HG03280 (cell line): ENCODE data around the gene AHNAK.
"Not testable (repeated sequence)": the region's sequence is repeated elsewhere in the genome, so short reads cannot be mapped to it uniquely, and the experiment has no call there.

Experiments
- ATAC-seq: cut with Tn5 transposase; IDR thresholded peaks from one replicate; pipeline ENCODE4 v1.9.1; 2021; ENCODE audit warnings: mild to moderate bottlenecking, moderate library complexity; ENCODE audit not compliant: unreplicated experiment

AHNAK gene

DNA sequence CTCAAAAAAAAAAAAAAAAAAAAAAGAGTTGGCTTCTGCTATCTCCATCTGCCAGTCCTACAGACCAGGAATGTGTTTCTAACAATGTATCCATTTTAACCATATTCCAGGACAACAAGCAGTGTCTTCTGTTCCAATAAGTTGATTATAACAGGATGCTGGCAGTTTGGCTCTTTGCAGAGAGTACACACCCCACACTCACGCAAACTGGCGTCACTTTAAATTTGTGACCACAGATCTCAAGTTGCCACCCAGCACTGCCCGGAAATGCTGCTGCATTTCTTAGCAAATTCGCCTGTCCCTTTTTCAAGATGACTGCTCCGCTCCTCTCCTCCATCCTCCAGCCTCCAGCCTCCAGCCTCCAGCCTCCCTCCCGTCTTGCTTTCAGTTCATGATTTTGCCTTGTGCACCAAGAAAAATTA is 83.5 kb downstream of the AHNAK start:
- no peak for ATAC-seq

DNA sequence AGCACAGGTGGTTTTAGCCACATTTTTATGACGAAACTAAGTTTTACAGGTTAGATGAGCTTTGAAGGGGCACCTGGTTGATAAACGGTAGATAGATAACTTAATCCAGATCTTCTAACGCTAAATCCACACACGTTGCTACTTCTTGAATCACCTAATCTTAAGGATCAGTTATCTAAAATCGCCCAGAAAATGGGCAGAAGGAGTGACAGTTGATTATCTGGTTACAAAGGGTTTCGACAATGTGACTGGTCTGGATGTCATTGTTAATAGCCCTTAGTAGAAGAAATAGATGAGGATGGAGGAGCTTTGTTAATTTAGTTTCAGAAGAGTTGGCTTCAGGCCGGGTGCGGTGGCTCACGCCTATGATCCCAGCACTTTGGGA is 84.1 kb downstream of the AHNAK start:
- ATAC-seq: no peak

DNA sequence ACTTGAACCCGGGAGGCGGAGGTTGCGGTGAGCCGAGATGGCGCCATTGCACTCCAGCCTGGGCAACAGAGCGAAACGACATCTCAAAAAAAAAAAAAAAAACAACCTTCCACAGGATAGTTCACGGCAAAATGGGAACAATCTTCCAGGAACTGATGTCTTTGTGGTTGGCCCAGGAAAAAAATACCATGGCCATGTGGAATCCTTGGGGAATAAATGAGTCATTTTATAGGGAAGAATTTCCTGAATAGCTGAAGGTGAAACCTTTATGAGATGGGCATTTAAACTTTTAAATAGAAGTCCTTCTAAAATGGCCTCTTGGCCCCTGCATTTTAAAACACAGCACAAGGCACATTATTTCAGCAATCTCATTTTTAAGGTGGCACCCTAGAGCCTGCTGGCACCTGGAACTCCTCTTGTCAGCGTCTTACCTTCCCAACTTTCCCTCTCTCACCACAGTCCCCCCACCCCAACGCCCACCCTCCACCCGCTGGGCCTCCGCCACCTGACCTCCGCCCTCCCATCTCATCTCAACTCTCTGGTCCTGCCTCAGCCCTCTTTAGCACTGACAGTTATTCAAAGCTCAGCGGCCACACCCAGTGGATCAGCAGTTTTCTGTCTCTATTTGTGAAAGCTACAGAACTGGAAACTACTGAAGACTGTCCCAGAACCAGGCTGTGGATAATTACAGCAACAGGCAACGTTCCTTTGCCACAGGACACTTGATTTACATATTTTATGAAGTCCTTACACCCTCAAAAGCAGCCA is 84.7 kb downstream of the AHNAK start:
- ATAC-seq: no peak

DNA sequence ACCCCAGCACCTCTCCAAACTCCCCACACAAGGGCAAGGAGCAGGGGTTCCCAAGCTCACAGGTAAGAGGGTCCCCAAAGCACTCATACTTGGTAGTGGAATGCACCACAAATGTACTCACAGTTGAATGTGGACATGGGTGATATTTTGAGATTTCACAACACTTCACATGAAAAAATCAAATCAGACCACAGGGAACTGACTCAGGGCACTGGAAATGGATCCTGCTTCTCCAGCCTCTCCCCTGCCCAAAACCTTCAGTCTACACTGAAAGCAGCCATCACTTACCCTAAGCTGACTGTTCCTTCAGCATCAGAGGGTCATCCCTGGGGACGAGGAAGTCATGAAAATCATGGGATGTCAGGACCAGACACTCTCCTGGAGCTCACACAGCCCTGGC is 87.5 kb downstream of the AHNAK start:
- ATAC-seq: no peak

GRCh38 chr11:62458212-62459002 is 88.2 kb downstream of the AHNAK start:
- ATAC-seq: no peak

- no peak for ATAC-seq
Observed at GRCh38 chr11:62457478-62457877, 89.1 kb downstream of the AHNAK start.

- no peak for ATAC-seq
Observed at GRCh38 chr11:62456630-62457029, 90.0 kb downstream of the AHNAK start.

DNA sequence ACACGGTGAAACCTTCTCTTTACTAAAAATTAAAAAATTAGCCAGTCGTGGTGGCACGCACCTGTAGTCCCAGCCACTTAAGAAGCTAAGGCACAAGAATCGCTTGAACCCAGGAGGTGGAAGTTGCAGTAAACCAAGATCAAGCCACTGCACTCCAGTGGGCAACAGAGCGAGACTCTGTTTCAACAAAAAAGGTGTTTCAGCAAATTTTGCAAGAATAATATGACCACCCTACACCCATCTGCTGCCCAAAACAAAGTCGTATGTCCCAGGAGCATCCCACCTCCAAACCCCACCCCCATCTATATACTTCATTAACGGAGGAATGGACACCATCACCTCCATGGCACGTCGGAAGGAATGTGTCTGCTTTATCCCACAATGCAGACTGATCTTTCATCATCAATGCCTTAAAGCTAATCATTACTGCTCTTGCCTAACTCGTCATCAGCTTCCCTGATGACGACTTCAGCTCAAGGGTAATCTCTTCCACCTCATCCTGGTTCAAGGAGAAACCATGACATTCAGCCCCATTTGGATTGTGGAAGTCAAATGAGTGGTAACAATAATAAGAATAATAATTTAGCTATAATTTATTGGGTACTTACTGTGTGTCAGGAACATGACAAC is 93.7 kb downstream of the AHNAK start:
- ATAC-seq: no peak

GRCh38 chr11:62452261-62452660 is 94.3 kb downstream of the AHNAK start:
- no peak for ATAC-seq

DNA sequence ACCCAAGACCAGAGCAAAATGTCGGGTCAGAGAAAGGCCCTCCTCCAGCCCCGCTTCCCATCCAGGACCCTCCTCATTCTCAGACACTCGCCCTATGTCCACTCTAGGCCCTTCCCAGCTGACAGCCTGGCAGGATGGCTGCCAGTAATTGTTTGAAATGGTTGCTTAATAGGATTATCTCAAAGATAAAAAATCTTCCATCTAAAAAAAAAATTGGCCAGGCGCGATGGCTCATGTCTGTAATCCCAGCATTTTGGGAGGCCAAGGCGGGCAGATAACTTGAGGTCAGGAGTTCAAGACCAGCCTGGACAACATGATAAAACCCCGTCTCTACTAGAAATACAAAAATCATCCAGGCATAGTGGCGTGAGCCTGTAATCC is 95.4 kb downstream of the AHNAK start:
- ATAC-seq: no peak

- ATAC-seq: no peak
Observed at GRCh38 chr11:62450543-62451240, 95.9 kb downstream of the AHNAK start.

DNA sequence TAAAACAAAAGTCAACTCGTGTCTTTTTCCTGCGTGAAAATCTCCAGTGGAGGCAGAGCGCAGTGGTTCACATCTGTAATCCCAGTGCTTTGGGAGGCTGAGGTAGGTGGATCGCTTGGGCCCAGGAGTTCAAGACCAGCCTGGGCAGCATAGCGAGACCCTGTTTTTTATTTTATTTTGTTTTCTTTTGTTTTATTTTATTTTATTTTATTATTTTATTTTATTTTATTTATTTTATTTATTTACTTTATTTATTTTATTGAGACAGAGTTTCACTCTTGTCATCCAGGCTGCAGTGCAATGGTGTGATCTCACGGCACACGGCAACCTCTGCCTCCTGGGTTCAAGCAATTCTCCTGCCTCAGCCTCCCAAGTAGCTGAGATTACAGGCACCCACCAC is 96.7 kb downstream of the AHNAK start:
- ATAC-seq: not testable (repeated sequence)

DNA sequence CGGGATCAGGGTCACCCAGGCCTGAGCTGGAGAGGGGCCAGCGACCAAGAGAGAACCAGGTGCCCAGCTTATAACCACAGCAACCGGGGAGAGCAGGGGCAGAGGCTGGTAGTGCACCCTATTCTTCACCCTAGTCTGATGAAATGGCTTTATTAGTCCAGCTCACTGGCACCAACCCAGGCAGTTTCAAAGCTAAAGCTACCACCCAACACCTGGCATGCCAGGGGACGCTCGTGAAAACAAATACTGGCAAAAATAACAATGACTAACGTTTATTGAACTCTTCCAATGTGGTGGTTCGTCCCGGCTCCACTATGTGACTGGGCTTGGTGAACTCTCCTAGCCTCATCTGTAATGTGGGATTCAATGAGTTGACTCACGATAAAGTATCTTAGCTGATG is 97.2 kb downstream of the AHNAK start:
- no peak for ATAC-seq

- ATAC-seq: no peak
Observed at GRCh38 chr11:62446091-62446490, 100.5 kb downstream of the AHNAK start.

GRCh38 chr11:62445314-62445740 is 101.3 kb downstream of the AHNAK start:
- no peak for ATAC-seq

DNA sequence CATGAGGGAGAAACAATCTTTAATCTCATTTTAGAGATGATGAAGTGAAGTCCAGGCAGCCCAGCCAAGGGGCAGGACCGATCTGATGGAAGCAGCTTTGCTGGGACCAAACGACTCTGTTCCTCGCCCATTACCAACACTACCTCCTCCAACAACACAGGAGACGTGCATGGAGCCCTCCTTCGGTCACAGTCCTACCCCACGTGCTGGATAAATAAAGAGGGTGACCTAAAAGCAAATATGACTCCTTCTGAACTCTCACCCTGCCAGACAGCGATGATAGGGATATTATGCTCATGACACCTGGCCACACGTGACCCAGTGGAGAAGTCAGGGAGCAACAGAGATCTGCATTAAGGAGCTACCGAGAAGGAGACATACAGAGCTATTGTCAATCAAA is 101.8 kb downstream of the AHNAK start:
- ATAC-seq: no peak

GRCh38 chr11:62444236-62444833 is 102.3 kb downstream of the AHNAK start:
- ATAC-seq: no peak

DNA sequence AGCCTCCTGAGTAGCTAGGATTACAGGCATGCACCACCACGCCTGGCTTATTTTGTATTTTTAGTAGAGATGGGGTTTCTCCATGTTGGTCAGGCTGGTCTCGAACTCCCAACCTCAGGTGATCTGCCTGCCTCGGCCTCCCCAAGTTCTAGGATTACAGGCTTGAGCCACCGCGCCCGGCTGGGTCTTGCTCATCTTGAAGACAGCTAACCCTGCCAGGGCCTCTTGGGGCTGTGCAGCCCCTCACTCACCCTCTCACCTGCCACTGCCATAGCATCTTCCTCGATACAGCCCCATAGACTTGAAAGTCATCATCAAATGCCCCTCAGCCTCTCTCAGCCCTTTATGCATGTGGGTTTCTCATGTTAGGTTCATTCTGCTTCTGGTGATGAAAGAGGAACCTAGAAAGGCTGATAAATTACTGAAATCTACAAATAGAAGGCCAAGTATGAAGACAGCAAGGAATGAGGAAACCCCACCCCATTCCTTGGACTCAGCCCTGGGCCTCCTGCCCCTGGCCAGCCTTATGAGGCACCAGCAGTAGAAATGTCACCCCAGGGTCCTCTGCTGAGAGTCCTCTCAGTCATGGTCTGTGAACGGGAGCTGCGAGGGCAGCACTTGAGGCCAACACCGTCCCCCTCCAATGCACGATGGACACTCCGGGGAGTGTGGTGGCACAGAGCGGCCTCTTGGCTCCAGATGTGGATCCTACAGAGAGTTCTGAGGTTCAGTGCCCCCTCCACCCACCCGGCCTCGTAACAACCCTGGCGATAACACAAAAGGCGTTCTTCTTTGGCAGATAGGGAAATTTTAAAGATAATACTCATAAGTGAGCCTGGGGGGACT is 103.0 kb downstream of the AHNAK start:
- no peak for ATAC-seq

DNA sequence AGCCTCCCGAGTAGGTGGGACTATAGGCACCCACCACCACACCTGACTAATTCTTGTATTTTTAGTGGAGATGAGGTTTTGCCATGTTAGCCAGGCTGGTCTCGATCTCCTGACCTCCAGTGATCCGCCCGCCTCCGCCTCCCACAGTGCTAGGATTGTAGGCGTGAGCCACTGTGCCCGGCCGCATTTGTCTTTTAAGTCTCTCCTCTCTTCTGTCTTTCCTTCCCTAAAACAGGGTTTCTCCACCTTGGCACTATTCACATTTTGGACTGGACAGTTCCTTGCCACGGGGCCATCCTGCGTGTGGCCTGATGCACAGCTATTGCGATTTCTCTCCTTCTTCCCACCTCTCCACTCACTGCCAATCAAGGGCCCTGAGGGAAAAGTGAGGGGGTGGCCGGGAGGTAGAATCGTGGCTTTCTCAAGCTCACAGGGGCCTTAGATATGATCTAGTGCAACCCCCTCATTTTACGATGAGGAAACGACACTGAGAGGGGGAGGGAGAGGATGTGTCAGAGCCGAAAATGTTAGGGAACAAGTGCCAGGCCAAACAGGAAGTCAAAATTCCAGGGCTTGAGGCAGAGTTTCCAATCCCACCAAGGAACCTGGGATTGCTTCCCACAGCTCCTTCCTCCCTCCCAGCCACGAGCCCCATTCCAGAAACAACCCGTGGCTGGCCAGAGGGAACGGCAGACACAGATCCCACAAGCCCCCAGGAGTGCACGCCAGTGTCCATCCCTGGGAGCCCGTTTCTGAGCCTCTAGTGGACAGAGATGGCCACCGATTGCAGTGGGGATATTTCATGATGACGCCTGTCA is 106.6 kb downstream of the AHNAK start:
- ATAC-seq: no peak
